ENCODE results near the gene CNPPD1.

Gene CNPPD1

GRCh38 chr2:219181531-219181930 is 4.8 kb upstream of the CNPPD1 start:
- in situ Hi-C loops (cut with HindIII; ENCODE audit: low sequenced_read_pairs) = no loop called here

GRCh38 chr2:219180961-219181360 is 4.2 kb upstream of the CNPPD1 start:
- in situ Hi-C loops (cut with HindIII; ENCODE audit: low sequenced_read_pairs) = no loop called here

GRCh38 chr2:219179601-219180465 is 3.1 kb upstream of the CNPPD1 start:
- in situ Hi-C loops (cut with HindIII; ENCODE audit: low sequenced_read_pairs) = no loop called here

GRCh38 chr2:219178377-219179175 is 1.9 kb upstream of the CNPPD1 start:
- in situ Hi-C loops (cut with HindIII; ENCODE audit: low sequenced_read_pairs) = no loop called here

- in situ Hi-C loops (cut with HindIII; ENCODE audit: low sequenced_read_pairs) = no loop called here
These were observed 1.0 kb upstream of the CNPPD1 start, which contains the start of gene RETREG2 for GRCh38 chr2:219177552-219178376. TSS of gene RETREG2 (plus strand) at chr2:219178275. CDS start at chr2:219178353, 78 bp downstream.

- in situ Hi-C loops (cut with HindIII; ENCODE audit: low sequenced_read_pairs) = no loop called here
These were observed 552 bp downstream of the CNPPD1 start for GRCh38 chr2:219175928-219176817.

GRCh38 chr2:219175486-219175885 is 1.2 kb downstream of the CNPPD1 start:
- in situ Hi-C loops (cut with HindIII; ENCODE audit: low sequenced_read_pairs) = no loop called here

- in situ Hi-C loops (cut with HindIII; ENCODE audit: low sequenced_read_pairs) = no loop called here
These were observed 1.9 kb downstream of the CNPPD1 start for GRCh38 chr2:219174801-219175200.

GRCh38 chr2:219174146-219174545 is 2.6 kb downstream of the CNPPD1 start:
- in situ Hi-C loops (cut with HindIII; ENCODE audit: low sequenced_read_pairs) = no loop called here

GRCh38 chr2:219173176-219173575 is 3.5 kb downstream of the CNPPD1 start:
- in situ Hi-C loops (cut with HindIII; ENCODE audit: low sequenced_read_pairs) = no loop called here

- in situ Hi-C loops (cut with HindIII; ENCODE audit: low sequenced_read_pairs) = no loop called here
These were observed 4.2 kb downstream of the CNPPD1 start for GRCh38 chr2:219172231-219173154.

- in situ Hi-C loops (cut with HindIII; ENCODE audit: low sequenced_read_pairs) = no loop called here
These were observed 5.5 kb downstream of the CNPPD1 start for GRCh38 chr2:219171231-219171651.

GRCh38 chr2:219169930-219170654 is 6.6 kb downstream of the CNPPD1 start, which contains the start of gene SLC23A3:
TSS of gene SLC23A3 (minus strand) at chr2:219170029. CDS start at chr2:219169984, 45 bp downstream.
- in situ Hi-C loops (cut with HindIII; ENCODE audit: low sequenced_read_pairs) = no loop called here

- in situ Hi-C loops (cut with HindIII; ENCODE audit: low sequenced_read_pairs) = no loop called here
These were observed 7.8 kb downstream of the CNPPD1 start for GRCh38 chr2:219168932-219169331.

- in situ Hi-C loops (cut with HindIII; ENCODE audit: low sequenced_read_pairs) = no loop called here
These were observed 8.2 kb downstream of the CNPPD1 start for GRCh38 chr2:219168526-219168925.

- in situ Hi-C loops (cut with HindIII; ENCODE audit: low sequenced_read_pairs) = no loop called here
These were observed 8.7 kb downstream of the CNPPD1 start for GRCh38 chr2:219167997-219168396.

GRCh38 chr2:219165058-219165911 is 11.4 kb downstream of the CNPPD1 start:
- in situ Hi-C loops (cut with HindIII; ENCODE audit: low sequenced_read_pairs) = no loop called here

All from DLD1 (cell line).